Activated CD4-positive, alpha-beta T cell treated with anti-CD3 and anti-CD28 coated beads, Interleukin-2, amount 50 U/mL, for 24 hours (primary cell): ENCODE data around the gene CHST1.
A peak's percentile ranks its signal among the peaks of the same experiment; 100 is the strongest.

Experiments used
- DNase-seq, 2 donors: peaks; one replicate each; pipeline ENCODE4 v3.0.0-alpha.2; 2020; ENCODE audit warnings: low read depth in 1 of 2, low spot score in 1 of 2

The CHST1 gene

GRCh38 chr11:45674481-45675190 lies 9.2 kb upstream of the CHST1 start:
- no peak for DNase-seq

- DNase-seq, result no peak
Observed at GRCh38 chr11:45673441-45673840, 8.0 kb upstream of the CHST1 start.

DNA sequence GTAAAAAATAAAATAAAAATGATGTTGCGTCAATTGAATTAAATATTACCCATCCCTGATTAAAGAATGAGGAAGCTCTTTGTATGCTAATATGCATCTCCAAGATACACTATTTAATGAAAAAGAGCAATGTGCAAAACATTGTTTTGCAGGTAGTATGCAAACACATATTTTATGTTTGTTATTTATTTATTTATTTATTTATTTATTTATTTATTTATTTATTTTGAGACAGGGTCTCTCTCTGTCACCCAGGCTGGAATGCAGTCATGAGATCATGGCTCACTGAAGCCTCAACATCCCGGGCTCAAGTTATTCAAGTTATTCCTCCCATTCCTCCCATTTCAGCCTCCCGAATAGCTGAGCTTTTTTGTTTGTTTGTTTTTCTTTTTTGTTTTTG lies 7.2 kb upstream of the CHST1 start:
- no peak for DNase-seq

DNA sequence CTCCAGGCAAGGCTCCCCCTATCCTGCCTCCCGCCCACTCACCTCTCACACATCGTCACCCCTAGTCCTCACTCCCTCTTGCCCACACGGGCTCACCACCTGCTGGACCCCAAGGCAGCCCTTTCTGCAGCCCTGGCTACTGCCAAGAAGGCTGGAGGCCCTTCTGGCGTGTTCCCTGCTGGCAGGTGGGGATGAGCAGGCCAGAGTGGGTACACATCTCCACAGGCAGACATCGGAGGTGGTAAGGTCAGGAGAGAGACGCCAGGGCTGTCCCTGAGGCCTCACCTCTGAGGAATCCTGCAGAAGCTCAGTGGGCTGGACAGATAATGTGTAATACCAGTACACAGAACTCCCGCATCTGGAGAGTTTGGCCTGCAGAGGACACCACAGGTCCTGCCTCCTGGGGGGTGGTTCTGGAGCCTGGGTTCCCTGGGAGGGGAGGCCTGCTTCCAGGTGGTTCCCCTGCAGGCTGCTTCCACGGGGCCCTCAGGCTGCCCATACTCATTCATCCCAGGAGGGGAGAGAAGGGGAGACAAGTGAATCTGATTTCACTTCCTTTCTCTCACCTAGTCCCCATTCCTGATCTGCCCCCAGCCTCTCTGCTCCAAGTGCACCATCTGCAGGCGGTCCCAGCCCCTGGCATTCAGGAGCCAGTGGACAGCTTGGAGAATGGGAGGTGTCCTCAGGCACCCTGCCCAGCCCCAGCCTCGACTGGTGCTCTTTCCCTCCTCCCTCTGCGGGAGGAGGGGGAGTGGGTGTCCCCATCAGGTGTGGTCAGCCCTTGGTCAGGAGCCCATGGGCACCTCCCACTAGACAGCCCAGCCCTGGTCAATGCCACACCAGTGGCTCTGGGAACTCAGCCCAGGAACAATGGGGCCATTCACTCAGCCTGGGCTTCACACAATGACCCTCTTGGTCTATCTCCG lies 6.1 kb upstream of the CHST1 start:
- no peak for DNase-seq

GRCh38 chr11:45670386-45671135 lies 5.1 kb upstream of the CHST1 start:
- no peak for DNase-seq

DNA sequence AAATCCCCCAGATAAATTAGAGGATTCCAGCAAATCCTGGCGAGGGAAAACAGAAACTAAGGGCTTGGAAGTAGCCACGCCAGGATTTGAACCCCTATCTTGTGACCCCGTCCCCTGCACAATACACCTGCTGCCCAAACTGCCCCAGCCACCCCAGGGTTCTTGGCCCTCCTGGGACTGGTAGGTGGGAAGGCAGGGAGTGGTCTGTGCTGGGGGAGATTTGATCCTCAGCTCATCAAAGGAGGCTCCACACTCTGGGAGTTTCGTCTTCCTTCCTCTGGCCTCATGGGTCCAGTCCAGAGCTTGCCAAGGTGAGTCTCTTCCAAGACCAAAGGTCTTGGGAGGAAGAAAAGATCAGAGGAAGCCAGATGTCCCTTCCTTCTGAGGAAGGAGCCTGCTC lies 4.5 kb upstream of the CHST1 start:
- no peak for DNase-seq

DNA sequence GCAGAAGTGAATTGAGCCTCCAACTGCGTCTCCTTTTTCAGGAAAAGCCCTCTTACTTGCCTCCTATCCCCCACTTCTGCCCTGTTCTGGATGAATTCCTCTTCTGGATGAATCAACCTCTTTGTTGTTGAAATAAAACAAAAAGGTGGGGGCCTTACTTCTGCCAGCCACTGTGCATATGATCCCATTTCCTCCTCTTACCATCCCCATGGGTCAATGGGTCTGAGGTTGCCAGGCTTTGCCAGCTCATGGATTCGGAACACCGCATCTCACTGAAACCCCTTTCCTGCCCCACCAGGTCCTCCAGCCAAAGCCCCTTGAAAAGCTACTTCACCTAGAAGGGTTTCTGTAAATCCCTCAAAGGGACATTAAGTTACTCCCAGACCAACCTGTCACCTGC lies 3.7 kb upstream of the CHST1 start:
- no peak for DNase-seq

DNA sequence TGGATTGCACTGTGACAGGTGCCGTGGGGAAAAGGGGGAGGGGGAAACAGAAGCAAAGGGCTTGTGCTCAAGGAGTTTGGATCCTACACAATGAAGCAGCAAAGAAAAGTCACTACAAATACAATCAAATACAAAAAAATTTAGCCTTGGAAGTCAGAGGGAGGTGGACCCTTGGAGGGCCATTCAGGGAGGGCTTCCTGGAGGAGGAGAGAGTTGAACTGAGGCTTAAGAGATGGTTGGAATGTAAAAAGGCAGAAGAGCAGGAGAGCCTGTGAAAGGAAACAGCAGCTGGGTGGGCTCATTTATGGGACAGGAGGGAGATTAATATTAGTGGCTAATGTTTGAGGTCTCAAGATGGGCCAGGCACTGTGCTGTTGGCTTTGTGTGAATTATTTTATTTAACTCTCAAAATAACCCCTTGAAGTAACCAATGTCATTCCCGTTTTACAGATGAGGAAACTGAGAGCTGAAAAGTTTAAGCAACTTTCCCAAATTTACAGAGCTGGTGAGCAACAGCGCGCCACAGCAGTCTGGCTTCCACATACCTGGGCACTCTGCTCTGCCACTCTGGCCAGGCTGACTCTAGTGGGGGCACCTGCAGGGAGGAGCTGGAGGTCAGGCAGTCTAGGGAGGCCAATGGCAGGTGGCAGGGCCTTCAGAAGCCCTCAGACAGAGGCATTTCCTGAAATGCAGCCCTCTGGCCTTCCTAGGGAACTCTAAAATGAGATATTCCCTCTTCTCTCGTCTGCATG lies 2.7 kb upstream of the CHST1 start:
- DNase-seq, result no peak

- DNase-seq, result no peak
Observed at GRCh38 chr11:45666648-45667642, 1.5 kb upstream of the CHST1 start.

DNA sequence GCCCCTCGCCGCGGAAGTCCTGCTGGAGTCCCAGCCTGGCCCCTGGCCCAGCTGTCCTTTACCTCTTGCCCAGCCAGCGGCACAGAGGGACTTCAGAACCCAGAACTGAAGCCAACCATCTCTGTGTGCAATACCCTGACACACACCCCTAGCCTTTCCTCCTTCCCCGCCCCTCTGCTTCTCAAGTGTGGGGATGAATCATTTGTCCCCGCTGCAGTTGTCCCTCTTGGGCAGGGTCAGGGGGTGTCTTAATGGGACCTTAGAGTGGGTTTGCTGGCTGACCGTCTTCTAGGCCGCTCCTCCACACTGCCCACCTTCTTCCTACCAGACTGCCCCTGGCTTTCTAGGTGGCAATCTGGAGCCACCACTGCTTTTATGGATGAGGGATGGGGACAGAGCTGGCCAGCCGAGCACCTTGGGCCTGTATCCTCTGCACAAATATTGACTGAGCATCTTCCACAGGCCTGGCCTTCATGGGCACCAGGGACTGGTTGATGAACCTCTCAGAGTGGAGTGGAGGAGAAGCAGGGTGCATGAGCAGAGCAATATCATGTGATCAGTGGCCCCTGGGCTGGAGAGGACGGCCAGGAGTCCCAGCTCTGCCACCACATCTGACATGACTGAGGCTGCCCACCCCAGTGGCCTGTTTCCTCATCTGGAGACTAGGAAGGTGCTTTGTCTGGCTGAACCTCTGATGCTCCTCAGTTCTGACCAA lies 668 bp upstream of the CHST1 start:
- no peak for DNase-seq

GRCh38 chr11:45664376-45665205 lies 831 bp downstream of the CHST1 start:
- no peak for DNase-seq

GRCh38 chr11:45663486-45664375 lies 1.7 kb downstream of the CHST1 start:
- DNase-seq, result no peak

- peak in 1 of 2 donors; percentile 4 for DNase-seq
Observed at GRCh38 chr11:45662665-45663485, 2.5 kb downstream of the CHST1 start.

GRCh38 chr11:45662096-45662664 lies 3.2 kb downstream of the CHST1 start:
- no peak for DNase-seq

GRCh38 chr11:45661439-45662055 lies 3.9 kb downstream of the CHST1 start:
- no peak for DNase-seq
